A549 (cell line): ENCODE results near the gene GAL3ST2. TPM values are rescaled to one million over a fixed set of nuclear protein-coding genes. Genes with fewer than 3 reads are reported as not detected.
A peak's percentile ranks its signal among the peaks of the same experiment; 100 is the strongest.

ENCODE experiments used
- ATAC-seq, 2 experiments: fragments of 200-7000 bp in 1 of 2; fragments of >200 bp in 1 of 2; cut with Nextera tagmentation in 1 of 2; cut with Tn5 transposase in 1 of 2; 3 replicates each; pipeline versions ENCODE4 v1.8.0 to v1.9.1; 2018 to 2020; ENCODE audit warnings: mild to moderate bottlenecking in 1 of 2, moderate library complexity in 1 of 2
- CTCF ChIA-PET: fragments of 300-600 bp; sonication (Branson Sonifier 250); formaldehyde crosslinking; extraction: SDS; loops from one replicate; lab custom pipeline; 2021; ENCODE audit warnings: antibody characterized with exemption, inconsistent platforms; lab: Yijun Ruan, JAX
- POLR2A ChIA-PET: fragments of 350-600 bp; formaldehyde crosslinking; extraction: SDS; loops from one replicate; lab custom pipeline; 2021; ENCODE audit warnings: antibody characterized with exemption, inconsistent platforms; lab: Yijun Ruan, JAX
- DNase-seq, 2 experiments: peaks; one replicate each; pipeline versions ENCODE4 v3.0.0 to v3.0.0-alpha.2; 2011 to 2016; ENCODE audit warnings: low read depth in 1 of 2, low spot score in 1 of 2
- FAIRE-seq: peaks from 2 replicates; lab custom pipeline; 2011; peaks lifted over from hg19 to GRCh38; lab: Jason Lieb, UNC
- H3K27ac ChIP-seq, 2 experiments: fragments of >200 bp; sonication (Bioruptor Twin); formaldehyde crosslinking; 3 replicates each; pipeline ENCODE4 v1.5.1; 2016 to 2017
- H3K4me1 ChIP-seq: fragments of >200 bp; sonication (Bioruptor Twin); formaldehyde crosslinking; 3 replicates; pipeline ENCODE4 v1.6.1; 2016
- H3K4me2 ChIP-seq: fragments of >200 bp; sonication (Bioruptor Twin); formaldehyde crosslinking; 3 replicates; pipeline ENCODE4 v1.6.1; 2016
- H3K4me3 ChIP-seq: fragments of >200 bp; sonication (Bioruptor Twin); formaldehyde crosslinking; 3 replicates; pipeline ENCODE4 v1.5.1; 2016
- H3K9me3 ChIP-seq: fragments of >200 bp; sonication (Bioruptor Twin); formaldehyde crosslinking; 3 replicates; pipeline ENCODE4 v1.6.1; 2016
- FOSB ChIP-seq: fragments of 250-450 bp; sonication (Bioruptor Pico); IDR thresholded peaks from 2 replicates; pipeline ENCODE4 v1.5.0; 2020; ENCODE audit warnings: mild to moderate bottlenecking, moderate library complexity
- HEYL ChIP-seq: fragments of 250-450 bp; sonication (Bioruptor Pico); IDR thresholded peaks from 2 replicates; pipeline ENCODE4 v1.8.0; 2021; ENCODE audit warnings: mild to moderate bottlenecking, moderate library complexity
- HOXA7 ChIP-seq: fragments of 250-450 bp; sonication (Bioruptor Pico); IDR thresholded peaks from 2 replicates; pipeline ENCODE4 v1.5.0; 2020; ENCODE audit warnings: mild to moderate bottlenecking, moderate library complexity
- HOXB5 ChIP-seq: fragments of 250-450 bp; sonication (Bioruptor Pico); IDR thresholded peaks from 2 replicates; pipeline ENCODE4 v1.5.0; 2020; ENCODE audit warnings: mild to moderate bottlenecking, moderate library complexity
- JUN ChIP-seq, 2 experiments: fragments of >200 bp; sonication (Bioruptor Twin); formaldehyde crosslinking; IDR thresholded peaks; 2 replicates in 1 of 2; 3 replicates in 1 of 2; pipeline ENCODE4 v1.6.1; 2016 to 2017
- KDM1A ChIP-seq: fragments of 200-600 bp; sonication (generic); IDR thresholded peaks from 2 replicates; pipeline ENCODE4 v1.6.1; 2016; ENCODE audit warnings: low read depth, mild to moderate bottlenecking
- SMC3 ChIP-seq: fragments of >200 bp; sonication (Bioruptor Twin); formaldehyde crosslinking; IDR thresholded peaks from 3 replicates; pipeline ENCODE4 v1.6.1; 2018; ENCODE audit warnings: inconsistent platforms
- SREBF2 ChIP-seq: fragments of 450-650 bp; IDR thresholded peaks from 2 replicates; pipeline ENCODE4 v1.6.1; 2014; ENCODE audit warnings: mild to moderate bottlenecking, moderate library complexity
- ZFP36 ChIP-seq: fragments of 450-650 bp; IDR thresholded peaks from 2 replicates; pipeline ENCODE4 v1.6.1; 2014; ENCODE audit warnings: borderline replicate concordance; ENCODE audit not compliant: partially characterized antibody
- WGBS: methylation state at CpG from one replicate; pipeline ENCODE4 v1.1.6; 2017; ENCODE audit errors: missing lambda C conversion rate; 5-methylcytosine and 5-hydroxymethylcytosine counted together
- polyA plus RNA-seq, 4 experiments: library from polyadenylated mRNA; depleted of rRNA in 3 of 4; stranded (reverse); fragments of >200 nt; fragmentation: RNase III in 1 of 4; extraction: RNeasy Plus Mini Kit Qiagen cat#74134 plus additional on column Dnase treatment in 1 of 4; gene quantifications; 2 replicates in 3 of 4; 3 replicates in 1 of 4; pipeline ENCODE4 v1.2.3, GENCODE V29; 2011 to 2017
- TF ChIP-seq, protein P1 (sequence below): fragments of 150-350 bp; IDR thresholded peaks from 2 replicates; pipeline ENCODE4 v1.6.1; 2014; ENCODE audit warnings: low read depth, mild to moderate bottlenecking, low read length
- TF ChIP-seq, protein P2 (sequence below): fragments of 200-600 bp; sonication (generic); IDR thresholded peaks from 2 replicates; pipeline ENCODE4 v1.6.1; 2016; ENCODE audit warnings: antibody characterized with exemption, mild to moderate bottlenecking, moderate library complexity
- TF ChIP-seq, protein P3 (sequence below): fragments of >200 bp; sonication (Bioruptor Twin); formaldehyde crosslinking; IDR thresholded peaks from 3 replicates; pipeline ENCODE4 v1.5.1; 2016
- TF ChIP-seq, protein P4 (sequence below): fragments of 250-450 bp; sonication (Bioruptor Pico); IDR thresholded peaks from 2 replicates; pipeline ENCODE4 v1.5.0; 2020; ENCODE audit warnings: low read depth, mild to moderate bottlenecking, moderate library complexity

The GAL3ST2 gene
- polyA plus RNA-seq, 2 of the 4 experiments (the other 2 are of a cell fraction) = 0.61 TPM; not detected in 1

DNA sequence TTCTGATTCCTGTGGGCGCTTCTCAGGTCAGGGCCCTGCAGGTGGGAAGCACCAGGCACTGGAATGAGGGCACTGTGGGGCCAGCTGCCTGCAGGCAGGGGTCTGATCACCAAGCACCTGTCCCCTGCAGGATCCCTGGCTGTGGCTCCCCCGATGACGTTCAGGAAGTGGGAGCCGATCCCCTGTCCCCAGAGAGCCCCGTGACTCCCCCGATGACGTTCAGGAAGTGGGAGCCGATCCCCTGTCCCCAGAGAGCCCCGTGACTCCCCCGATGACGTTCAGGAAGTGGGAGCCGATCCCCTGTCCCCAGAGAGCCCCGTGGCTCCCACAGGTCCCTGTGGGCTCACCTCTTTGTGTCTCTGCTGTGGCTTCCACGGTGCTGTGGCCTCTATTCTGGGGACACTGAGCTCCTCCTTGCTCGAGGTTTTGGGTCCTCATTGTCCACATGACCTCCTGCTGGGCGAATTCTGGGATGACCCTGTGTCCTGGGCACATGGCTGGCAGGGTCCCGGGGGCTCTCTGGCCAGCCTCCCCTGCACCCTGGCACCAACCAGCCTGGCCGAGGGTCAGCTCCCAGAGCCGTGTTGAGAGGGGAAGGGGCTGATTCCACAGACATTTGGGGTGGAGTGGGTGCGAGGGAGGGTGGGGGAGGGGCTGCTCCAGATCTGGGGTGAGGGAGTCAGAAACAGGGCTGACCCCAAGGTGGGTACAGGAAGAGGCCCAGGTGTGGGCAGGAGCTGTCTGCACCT lies 37.2 kb downstream of the GAL3ST2 start:
- ChIA-PET POLR2A (no interaction called here), CTCF (interaction anchor here (0.6 to 1.3 kb wide), 2 partner anchors 19 to 567 kb away, joined by 3 read pairs; no protein-coding TSS in a partner anchor)
- Histone ChIP-seq H3K9me3 (no peaks in the 10 kb centered on the region), H3K4me2 (no peak overlapping the region), H3K4me1 (no peaks in the 10 kb centered on the region), H3K4me3 (no peak overlapping the region), H3K27ac (no peak overlapping the region)
- WGBS = 37% methylated on average over 7 of the region's 20 CpGs
- FAIRE-seq = no peak
- no peak for ATAC-seq
- no peak for DNase-seq
- TF ChIP-seq, protein P1, sequence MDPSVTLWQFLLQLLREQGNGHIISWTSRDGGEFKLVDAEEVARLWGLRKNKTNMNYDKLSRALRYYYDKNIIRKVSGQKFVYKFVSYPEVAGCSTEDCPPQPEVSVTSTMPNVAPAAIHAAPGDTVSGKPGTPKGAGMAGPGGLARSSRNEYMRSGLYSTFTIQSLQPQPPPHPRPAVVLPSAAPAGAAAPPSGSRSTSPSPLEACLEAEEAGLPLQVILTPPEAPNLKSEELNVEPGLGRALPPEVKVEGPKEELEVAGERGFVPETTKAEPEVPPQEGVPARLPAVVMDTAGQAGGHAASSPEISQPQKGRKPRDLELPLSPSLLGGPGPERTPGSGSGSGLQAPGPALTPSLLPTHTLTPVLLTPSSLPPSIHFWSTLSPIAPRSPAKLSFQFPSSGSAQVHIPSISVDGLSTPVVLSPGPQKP = no peak
- TF ChIP-seq, protein P2, sequence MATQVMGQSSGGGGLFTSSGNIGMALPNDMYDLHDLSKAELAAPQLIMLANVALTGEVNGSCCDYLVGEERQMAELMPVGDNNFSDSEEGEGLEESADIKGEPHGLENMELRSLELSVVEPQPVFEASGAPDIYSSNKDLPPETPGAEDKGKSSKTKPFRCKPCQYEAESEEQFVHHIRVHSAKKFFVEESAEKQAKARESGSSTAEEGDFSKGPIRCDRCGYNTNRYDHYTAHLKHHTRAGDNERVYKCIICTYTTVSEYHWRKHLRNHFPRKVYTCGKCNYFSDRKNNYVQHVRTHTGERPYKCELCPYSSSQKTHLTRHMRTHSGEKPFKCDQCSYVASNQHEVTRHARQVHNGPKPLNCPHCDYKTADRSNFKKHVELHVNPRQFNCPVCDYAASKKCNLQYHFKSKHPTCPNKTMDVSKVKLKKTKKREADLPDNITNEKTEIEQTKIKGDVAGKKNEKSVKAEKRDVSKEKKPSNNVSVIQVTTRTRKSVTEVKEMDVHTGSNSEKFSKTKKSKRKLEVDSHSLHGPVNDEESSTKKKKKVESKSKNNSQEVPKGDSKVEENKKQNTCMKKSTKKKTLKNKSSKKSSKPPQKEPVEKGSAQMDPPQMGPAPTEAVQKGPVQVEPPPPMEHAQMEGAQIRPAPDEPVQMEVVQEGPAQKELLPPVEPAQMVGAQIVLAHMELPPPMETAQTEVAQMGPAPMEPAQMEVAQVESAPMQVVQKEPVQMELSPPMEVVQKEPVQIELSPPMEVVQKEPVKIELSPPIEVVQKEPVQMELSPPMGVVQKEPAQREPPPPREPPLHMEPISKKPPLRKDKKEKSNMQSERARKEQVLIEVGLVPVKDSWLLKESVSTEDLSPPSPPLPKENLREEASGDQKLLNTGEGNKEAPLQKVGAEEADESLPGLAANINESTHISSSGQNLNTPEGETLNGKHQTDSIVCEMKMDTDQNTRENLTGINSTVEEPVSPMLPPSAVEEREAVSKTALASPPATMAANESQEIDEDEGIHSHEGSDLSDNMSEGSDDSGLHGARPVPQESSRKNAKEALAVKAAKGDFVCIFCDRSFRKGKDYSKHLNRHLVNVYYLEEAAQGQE = no peak
- TF ChIP-seq FOSB (CRISPR knock-in tag) = no peak
- no peak for TF ChIP-seq HOXB5 (CRISPR knock-in tag)
- no peak for TF ChIP-seq HEYL (CRISPR knock-in tag)
- no peak for TF ChIP-seq JUN (IDR thresholded peaks at IDR 0.05)
- TF ChIP-seq, protein P3, sequence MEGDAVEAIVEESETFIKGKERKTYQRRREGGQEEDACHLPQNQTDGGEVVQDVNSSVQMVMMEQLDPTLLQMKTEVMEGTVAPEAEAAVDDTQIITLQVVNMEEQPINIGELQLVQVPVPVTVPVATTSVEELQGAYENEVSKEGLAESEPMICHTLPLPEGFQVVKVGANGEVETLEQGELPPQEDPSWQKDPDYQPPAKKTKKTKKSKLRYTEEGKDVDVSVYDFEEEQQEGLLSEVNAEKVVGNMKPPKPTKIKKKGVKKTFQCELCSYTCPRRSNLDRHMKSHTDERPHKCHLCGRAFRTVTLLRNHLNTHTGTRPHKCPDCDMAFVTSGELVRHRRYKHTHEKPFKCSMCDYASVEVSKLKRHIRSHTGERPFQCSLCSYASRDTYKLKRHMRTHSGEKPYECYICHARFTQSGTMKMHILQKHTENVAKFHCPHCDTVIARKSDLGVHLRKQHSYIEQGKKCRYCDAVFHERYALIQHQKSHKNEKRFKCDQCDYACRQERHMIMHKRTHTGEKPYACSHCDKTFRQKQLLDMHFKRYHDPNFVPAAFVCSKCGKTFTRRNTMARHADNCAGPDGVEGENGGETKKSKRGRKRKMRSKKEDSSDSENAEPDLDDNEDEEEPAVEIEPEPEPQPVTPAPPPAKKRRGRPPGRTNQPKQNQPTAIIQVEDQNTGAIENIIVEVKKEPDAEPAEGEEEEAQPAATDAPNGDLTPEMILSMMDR = no peak
- no peak for TF ChIP-seq ZFP36
- TF ChIP-seq, protein P4, sequence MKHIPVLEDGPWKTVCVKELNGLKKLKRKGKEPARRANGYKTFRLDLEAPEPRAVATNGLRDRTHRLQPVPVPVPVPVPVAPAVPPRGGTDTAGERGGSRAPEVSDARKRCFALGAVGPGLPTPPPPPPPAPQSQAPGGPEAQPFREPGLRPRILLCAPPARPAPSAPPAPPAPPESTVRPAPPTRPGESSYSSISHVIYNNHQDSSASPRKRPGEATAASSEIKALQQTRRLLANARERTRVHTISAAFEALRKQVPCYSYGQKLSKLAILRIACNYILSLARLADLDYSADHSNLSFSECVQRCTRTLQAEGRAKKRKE = no peak
- no peak for TF ChIP-seq SREBF2

DNA sequence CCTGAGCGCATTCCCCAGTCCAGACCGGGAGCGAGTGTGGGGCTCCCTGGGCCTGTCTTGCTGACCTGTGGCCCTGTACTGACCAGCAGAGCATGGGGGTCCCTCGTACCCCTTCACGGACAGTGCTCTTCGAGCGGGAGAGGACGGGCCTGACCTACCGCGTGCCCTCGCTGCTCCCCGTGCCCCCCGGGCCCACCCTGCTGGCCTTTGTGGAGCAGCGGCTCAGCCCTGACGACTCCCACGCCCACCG lies 37.7 kb downstream of the GAL3ST2 start:
- no peaks in the 10 kb centered on the region for H3K4me1 ChIP-seq
- H3K27ac ChIP-seq = no peak overlapping the region
- FAIRE-seq (no peak), ATAC-seq (peak in 1 of 2 experiments; percentile 2; a peak in 1 of 6 replicates), DNase-seq (no peak)
- WGBS = 80% methylated on average over 8 of the region's 17 CpGs
- no peak overlapping the region for H3K4me2 ChIP-seq
- POLR2A ChIA-PET = no interaction called here
- H3K9me3 ChIP-seq = no peaks in the 10 kb centered on the region
- TF ChIP-seq HEYL (CRISPR knock-in tag) (no peak), KDM1A (no peak), SMC3 (no peak), HOXA7 (CRISPR knock-in tag) (no peak)
- TF ChIP-seq, protein P1 = no peak
- H3K4me3 ChIP-seq = no peak overlapping the region
- CTCF ChIA-PET = interaction anchor here (1.3 kb wide), 1 partner anchor 20 kb away, joined by 3 read pairs; no protein-coding TSS in a partner anchor
